ENCODE results near the gene DHX58. TPM values are rescaled to one million over a fixed set of nuclear protein-coding genes. Genes with fewer than 3 reads are reported as not detected.

Gene DHX58
- total RNA-seq, 2 donors from 2014 or later: 10.8 to 12.3 TPM

GRCh38 chr17:42072323-42073187 lies 40.0 kb downstream of the DHX58 start:
- DNase-seq (peak in 1 of 2 donors; percentile 23), ATAC-seq (peak; percentile 36)
- intact Hi-C loops (cut with DNase I, micrococcal nuclease): no loop called here

GRCh38 chr17:42071810-42072209 lies 40.7 kb downstream of the DHX58 start:
- intact Hi-C loops (cut with DNase I, micrococcal nuclease): no loop called here
- DNase-seq (no peak), ATAC-seq (no peak)

GRCh38 chr17:42068979-42069378 lies 43.5 kb downstream of the DHX58 start:
- intact Hi-C loops (cut with DNase I, micrococcal nuclease): no loop called here
- ATAC-seq: peak; percentile 68
- DNase-seq: no peak

GRCh38 chr17:42067371-42068091 lies 45.0 kb downstream of the DHX58 start:
- DNase-seq (peak; percentile 41 to 80), ATAC-seq (peak; percentile 79)
- intact Hi-C loops (cut with DNase I, micrococcal nuclease): no loop called here

- DNase-seq (no peak), ATAC-seq (no peak)
- intact Hi-C loops (cut with DNase I, micrococcal nuclease): no loop called here
Measured at GRCh38 chr17:42065201-42065600, 47.3 kb downstream of the DHX58 start.

- DNase-seq (no peak), ATAC-seq (no peak)
- intact Hi-C loops (cut with DNase I, micrococcal nuclease): no loop called here
Measured at GRCh38 chr17:42062681-42063080, 49.8 kb downstream of the DHX58 start.

- no peak for ATAC-seq
- DNase-seq: no peak
- intact Hi-C loops (cut with DNase I, micrococcal nuclease): no loop called here
Measured at GRCh38 chr17:42061646-42062487, 50.6 kb downstream of the DHX58 start.

- intact Hi-C loops (cut with DNase I, micrococcal nuclease): no loop called here
- ATAC-seq (peak; percentile 95), DNase-seq (peak; percentile 43 to 51)
Measured at GRCh38 chr17:42060231-42060630, 52.3 kb downstream of the DHX58 start.

- no peak for ATAC-seq
- no peak for DNase-seq
- intact Hi-C loops (cut with DNase I, micrococcal nuclease): loop anchor here in 1 of 2 donors (10.0 kb wide), 1 partner anchor 55 kb away; the partner anchor contains the start of gene DHX58
Measured at GRCh38 chr17:42059815-42060214, 52.7 kb downstream of the DHX58 start.

GRCh38 chr17:42058063-42058462 lies 54.5 kb downstream of the DHX58 start:
- ATAC-seq: no peak
- intact Hi-C loops (cut with DNase I, micrococcal nuclease): loop anchor here in 1 of 2 donors (10.0 kb wide), 1 partner anchor 57 kb away; the partner anchor contains the start of gene DHX58

GRCh38 chr17:42056635-42057034 lies 55.9 kb downstream of the DHX58 start:
- intact Hi-C loops (cut with DNase I, micrococcal nuclease): loop anchor here in 1 of 2 donors (10.0 kb wide), 1 partner anchor 58 kb away; the partner anchor contains the start of gene DHX58
- DNase-seq: no peak
- ATAC-seq: no peak

More at GRCh38 chr17:42058063-42058462, 54.5 kb downstream of the DHX58 start:
- DNase-seq: no peak

GRCh38 chr17:42055496-42055895 lies 57.0 kb downstream of the DHX58 start:
- intact Hi-C loops (cut with DNase I, micrococcal nuclease): loop anchor here in 1 of 2 donors (10.0 kb wide), 1 partner anchor 59 kb away; the partner anchor contains the start of gene DHX58
- ATAC-seq (no peak), DNase-seq (no peak)

- no peak for ATAC-seq
- no peak for DNase-seq
- intact Hi-C loops (cut with DNase I, micrococcal nuclease): loop anchor here in 1 of 2 donors (10.0 kb wide), 1 partner anchor 60 kb away; the partner anchor contains the start of gene DHX58
Measured at GRCh38 chr17:42055027-42055426, 57.5 kb downstream of the DHX58 start.

- intact Hi-C loops (cut with DNase I, micrococcal nuclease): loop anchor here in 1 of 2 donors (10.0 kb wide), 1 partner anchor 61 kb away; the partner anchor contains the start of gene DHX58
- DNase-seq (no peak), ATAC-seq (no peak)
Measured at GRCh38 chr17:42053731-42054500, 58.6 kb downstream of the DHX58 start.

- intact Hi-C loops (cut with DNase I, micrococcal nuclease): loop anchor here in 1 of 2 donors (10.0 kb wide), 1 partner anchor 62 kb away; the partner anchor contains the start of gene DHX58
- ATAC-seq (no peak), DNase-seq (no peak)
Measured at GRCh38 chr17:42052346-42052877, 60.1 kb downstream of the DHX58 start.

- intact Hi-C loops (cut with DNase I, micrococcal nuclease): loop anchor here in 1 of 2 donors (10.0 kb wide), 1 partner anchor 63 kb away; the partner anchor contains the start of gene DHX58
- DNase-seq (no peak), ATAC-seq (no peak)
Measured at GRCh38 chr17:42051645-42052044, 60.9 kb downstream of the DHX58 start.

Data from left colon (tissue), 2 donors.